HG02943 (cell line): ENCODE data around the gene KATNAL2.
"Not testable (repeated sequence)": the region's sequence is repeated elsewhere in the genome, so short reads cannot be mapped to it uniquely, and the experiment has no call there.

ENCODE experiments used
- ATAC-seq: cut with Tn5 transposase; IDR thresholded peaks from one replicate; pipeline ENCODE4 v1.9.1; 2021; ENCODE audit warnings: mild to moderate bottlenecking, low read depth, moderate library complexity; ENCODE audit not compliant: unreplicated experiment

KATNAL2 gene

GRCh38 chr18:46939337-46939963 is 22.0 kb downstream of the KATNAL2 start:
- ATAC-seq: no peak

GRCh38 chr18:46939998-46940571 is 22.7 kb downstream of the KATNAL2 start:
- no peak for ATAC-seq

GRCh38 chr18:46942646-46943045 is 25.2 kb downstream of the KATNAL2 start:
- ATAC-seq: no peak

- ATAC-seq: peak; percentile 98
These were observed 29.4 kb downstream of the KATNAL2 start for GRCh38 chr18:46946656-46947282.

GRCh38 chr18:46950064-46950656 is 32.8 kb downstream of the KATNAL2 start:
- no peak for ATAC-seq

- no peak for ATAC-seq
These were observed 35.8 kb downstream of the KATNAL2 start for GRCh38 chr18:46953195-46953594.

DNA sequence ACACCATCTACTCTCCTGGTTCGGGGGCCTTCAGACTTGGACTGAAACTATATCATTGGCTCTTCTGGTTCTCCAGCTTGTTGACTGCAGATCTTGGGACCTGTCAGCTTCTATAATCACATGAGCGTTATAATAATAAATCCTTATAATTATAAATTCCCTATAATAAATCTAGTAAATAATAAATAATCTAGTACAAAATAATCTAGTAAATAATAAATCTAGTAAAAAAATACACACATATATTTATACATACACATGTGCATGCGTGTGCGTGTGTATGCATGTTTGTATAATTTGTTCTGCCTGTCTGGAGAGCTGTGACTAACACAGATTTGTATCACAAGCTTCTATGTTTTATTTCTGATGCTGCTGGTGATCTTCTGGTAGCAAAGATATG is 40.8 kb downstream of the KATNAL2 start:
- ATAC-seq: no peak

- ATAC-seq: not testable (repeated sequence)
These were observed 46.5 kb downstream of the KATNAL2 start for GRCh38 chr18:46963656-46964578.

DNA sequence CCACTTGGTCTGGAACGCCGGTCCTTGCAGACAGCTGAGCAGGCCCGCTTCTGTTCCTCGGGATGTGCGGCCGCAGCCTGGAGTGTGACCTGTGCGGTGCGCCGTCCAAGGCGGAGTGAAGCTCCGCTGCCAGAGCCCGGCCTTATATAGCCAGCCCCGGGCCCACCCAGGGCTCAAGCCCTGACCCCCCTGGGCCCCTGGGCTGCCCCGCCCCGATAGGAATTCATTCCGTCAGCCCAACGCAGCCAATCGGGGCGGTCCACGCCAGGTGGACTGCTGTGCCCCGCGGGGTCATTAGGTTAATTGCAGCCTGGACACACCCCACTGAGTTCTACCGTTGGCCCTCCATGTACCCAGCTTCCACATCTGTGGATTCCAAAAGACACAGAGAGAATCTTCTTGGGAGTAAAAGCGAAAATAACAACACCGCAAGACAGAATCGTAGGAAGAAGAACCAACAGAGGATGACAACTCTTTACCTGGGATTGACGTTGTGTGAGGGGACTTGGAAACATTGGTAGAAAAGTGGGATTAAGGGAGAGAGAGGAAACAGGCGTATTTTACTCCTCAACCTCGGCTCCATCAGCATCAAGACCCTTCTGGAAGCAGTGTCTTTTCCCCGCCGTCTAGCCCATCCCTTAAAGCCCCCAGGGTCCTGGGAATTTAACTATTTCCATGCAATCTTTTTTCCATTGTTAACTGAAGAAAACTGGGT is 47.3 kb downstream of the KATNAL2 start:
- not testable (repeated sequence) for ATAC-seq

GRCh38 chr18:46966266-46966665 is 48.9 kb downstream of the KATNAL2 start:
- not testable (repeated sequence) for ATAC-seq

DNA sequence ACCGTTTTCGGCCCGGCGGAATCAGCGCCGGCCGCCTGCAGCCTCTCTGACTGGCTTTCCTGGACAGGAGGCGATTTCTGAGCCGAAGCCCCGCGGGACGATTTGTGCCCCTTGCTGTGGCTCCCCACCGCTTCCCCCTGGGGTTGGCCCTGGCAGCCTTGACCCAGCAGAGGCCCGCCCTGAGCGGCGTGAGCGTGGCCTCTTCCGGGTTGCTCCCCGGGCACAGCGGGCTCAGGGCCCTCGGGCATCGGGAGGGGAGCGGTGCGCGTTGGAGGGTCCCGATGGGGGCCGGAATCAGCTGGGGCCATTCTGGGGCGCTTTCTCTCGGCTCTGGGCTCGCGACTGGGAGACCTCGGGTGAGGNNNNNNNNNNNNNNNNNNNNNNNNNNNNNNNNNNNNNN is 52.1 kb downstream of the KATNAL2 start:
- not testable (repeated sequence) for ATAC-seq

- not testable (repeated sequence) for ATAC-seq
These were observed 102.5 kb downstream of the KATNAL2 start for GRCh38 chr18:47019870-47020269.

DNA sequence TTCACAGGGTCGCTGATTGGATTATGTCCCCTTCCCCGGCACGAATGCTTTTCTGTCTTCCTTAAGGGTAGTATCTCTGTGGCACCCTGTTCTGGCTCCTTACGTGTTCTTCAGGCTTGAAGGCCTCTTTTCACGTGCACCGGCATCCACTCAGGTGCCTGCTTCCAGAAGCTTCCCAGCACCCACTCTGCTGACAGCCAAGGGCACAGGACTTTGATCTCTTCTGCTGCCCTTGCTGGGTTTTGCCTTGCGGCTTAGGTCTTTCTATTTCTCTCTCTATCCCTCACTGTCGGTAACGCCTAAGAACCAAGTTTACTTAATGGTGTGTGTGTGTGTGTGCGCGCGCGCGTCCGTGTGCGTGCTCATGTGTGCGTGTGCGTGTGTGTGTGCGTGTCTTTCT is 103.4 kb downstream of the KATNAL2 start:
- ATAC-seq: not testable (repeated sequence)

DNA sequence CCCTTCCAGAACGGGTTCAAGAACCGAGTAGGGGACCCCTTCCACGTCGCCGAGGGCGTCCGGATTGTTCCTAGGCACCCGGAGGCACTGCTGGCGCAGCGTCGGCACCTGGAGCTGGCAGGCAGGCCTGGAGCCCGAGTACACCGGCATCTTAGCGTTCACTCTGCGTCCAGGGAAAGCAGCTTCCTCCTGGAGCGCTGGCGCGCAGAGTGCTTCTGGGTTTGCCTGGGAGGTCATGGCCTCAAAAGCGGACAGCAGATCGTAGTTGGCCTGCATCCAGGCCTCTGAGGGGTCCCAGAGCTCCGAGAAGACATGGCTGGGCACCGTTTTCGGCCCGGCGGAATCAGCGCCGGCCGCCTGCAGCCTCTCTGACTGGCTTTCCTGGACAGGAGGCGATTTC is 105.4 kb downstream of the KATNAL2 start:
- not testable (repeated sequence) for ATAC-seq

- not testable (repeated sequence) for ATAC-seq
These were observed 106.5 kb downstream of the KATNAL2 start for GRCh38 chr18:47023769-47024465.

DNA sequence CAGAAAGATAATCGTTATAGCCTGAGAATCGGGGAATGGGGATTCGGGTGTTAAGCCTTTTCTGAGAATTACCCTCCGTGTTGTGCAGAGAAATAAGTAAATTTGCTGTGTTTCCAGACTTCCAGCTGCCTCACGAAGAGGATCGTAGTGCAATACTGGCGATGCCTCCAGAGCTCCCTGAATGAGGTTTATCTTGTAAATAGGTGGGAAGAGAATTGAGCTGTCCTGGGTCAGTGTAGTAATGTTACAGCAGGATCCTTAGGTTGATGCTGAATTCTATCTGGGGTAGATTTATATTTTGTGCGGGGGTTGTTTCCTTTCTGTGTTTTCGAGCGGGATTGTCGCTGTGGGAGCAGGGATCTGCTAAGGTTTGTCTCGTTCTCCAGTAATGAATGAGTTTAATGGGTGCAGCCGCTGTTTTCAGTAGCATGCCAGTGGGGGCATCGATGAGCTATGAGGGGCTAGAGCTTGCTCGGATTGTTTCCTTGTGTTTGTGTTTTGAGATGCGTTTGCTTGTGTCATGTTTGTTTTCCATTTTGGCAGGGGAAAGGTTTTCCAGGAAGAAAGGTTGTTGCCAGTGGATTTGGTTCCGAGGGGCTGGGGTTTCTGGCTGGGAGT is 108.3 kb downstream of the KATNAL2 start:
- ATAC-seq: not testable (repeated sequence)

- ATAC-seq: not testable (repeated sequence)
These were observed 111.3 kb downstream of the KATNAL2 start for GRCh38 chr18:47028738-47029137.

DNA sequence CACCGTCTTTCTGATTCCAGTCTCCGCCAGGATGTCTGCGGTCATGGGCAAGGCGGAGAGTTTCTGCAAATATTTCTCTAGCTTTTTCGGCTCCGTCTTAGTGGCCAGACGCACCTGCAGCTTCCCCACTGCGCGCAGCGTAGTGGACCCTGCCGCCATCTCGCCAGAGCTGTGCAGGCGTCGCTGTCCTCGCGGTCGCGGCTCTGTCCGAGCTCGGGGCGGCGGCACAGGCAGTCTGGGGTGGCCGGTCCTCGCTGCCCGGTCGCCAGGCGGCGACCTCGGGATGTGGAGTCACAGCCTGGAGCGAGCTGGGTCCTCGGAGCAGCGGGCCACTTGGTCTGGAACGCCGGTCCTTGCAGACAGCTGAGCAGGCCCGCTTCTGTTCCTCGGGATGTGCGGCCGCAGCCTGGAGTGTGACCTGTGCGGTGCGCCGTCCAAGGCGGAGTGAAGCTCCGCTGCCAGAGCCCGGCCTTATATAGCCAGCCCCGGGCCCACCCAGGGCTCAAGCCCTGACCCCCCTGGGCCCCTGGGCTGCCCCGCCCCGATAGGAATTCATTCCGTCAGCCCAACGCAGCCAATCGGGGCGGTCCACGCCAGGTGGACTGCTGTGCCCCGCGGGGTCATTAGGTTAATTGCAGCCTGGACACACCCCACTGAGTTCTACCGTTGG is 112.4 kb downstream of the KATNAL2 start:
- ATAC-seq: not testable (repeated sequence)
